ENCODE data around the gene IQCN. TPM values are rescaled to one million over a fixed set of nuclear protein-coding genes. Genes with fewer than 3 reads are reported as not detected.

Gene IQCN
- total and polyA plus RNA-seq, 2 of the 4 experiments (the other 2 are of a cell fraction), result 0.18 to 0.67 TPM

GRCh38 chr19:18208098-18208951, 65.9 kb downstream of the IQCN start:
- peak overlapping the region; percentile 83 for H2BK120ac ChIP-seq (ENCODE audit: low read depth, low read length)
- CTCF ChIA-PET, result interaction anchor here (0.6 to 1.6 kb wide), 7 partner anchors 13 to 173 kb away, joined by 3 to 5 read pairs (median 4); partner anchors contain the start of gene LSM4
- H2AK5ac ChIP-seq (ENCODE audit: low read depth, low read length), result peak overlapping the region; percentile 74
- 0 out of 2 replicates have a peak overlapping the region, but pooled peaks have one; percentile 11 for H3K56ac ChIP-seq (ENCODE audit: extremely low read depth, insufficient read depth, low read length)
- POLR2A ChIA-PET (ENCODE audit: unreplicated experiment), result interaction anchor here (0.6 to 0.8 kb wide), 3 partner anchors 11 to 181 kb away, joined by 4 to 8 read pairs (median 8); no protein-coding TSS in a partner anchor
- H3K79me1 ChIP-seq (ENCODE audit: low read depth in 1 of 2, low read length in 2 of 2), result peaks cover 1 to 27% of the 10 kb centered on the region in 2 experiments; a peak in 3 of 4 replicates
- peak overlapping the region; percentile 87 for H2AFZ ChIP-seq (replicated peaks; ENCODE audit: low read length, poor library complexity)
- peak; percentile 94 for DNase-seq
- peaks cover 1% of the 10 kb centered on the region; the same call in 1 of the 2 replicates for H4K20me1 ChIP-seq (ENCODE audit: insufficient read depth, low read length)
- in situ Hi-C loops (cut with MboI; ENCODE audit: low sequenced_read_pairs) (no loop called here), dilution Hi-C loops (cut with HindIII; ENCODE audit: low sequenced_read_pairs, unreplicated experiment) (no loop called here), intact Hi-C loops (cut with micrococcal nuclease) (loop anchor here (1.0 to 10.0 kb wide), 3 partner anchors 16 to 206 kb away; partner anchors contain the start of gene SSBP4)
- H3K4ac ChIP-seq (ENCODE audit: low read depth, low read length), result peak overlapping the region; percentile 89
- no peak overlapping the region for H3K4me3 ChIP-seq (ENCODE audit: insufficient read depth, low read depth, low read length)
- no peaks in the 10 kb centered on the region for H3K27me3 ChIP-seq (ENCODE audit: control insufficient read depth, insufficient read depth, low read length)
- H2BK15ac ChIP-seq (ENCODE audit: low read depth, low read length), result peak overlapping the region; percentile 78; the same call in 1 of the 3 replicates
- H4K8ac ChIP-seq (ENCODE audit: low read depth in 2 of 2, low read length in 2 of 2), result peak overlapping the region; percentile 72 to 77; a peak in 3 of 4 replicates
- H3K14ac ChIP-seq (replicated peaks; ENCODE audit: low read depth, low read length), result peak overlapping the region; percentile 63; the same call in 1 of the 2 replicates
- H2BK5ac ChIP-seq (ENCODE audit: low read depth, low read length, poor library complexity, severe bottlenecking), result peak overlapping the region; percentile 81
- peak overlapping the region; percentile 24 for H3K4me2 ChIP-seq (ENCODE audit: low read depth, low read length)
- peaks cover 10% of the 10 kb centered on the region for H3K4me1 ChIP-seq (ENCODE audit: control insufficient read depth, insufficient read depth, low read length)
- H3K27ac ChIP-seq (ENCODE audit: insufficient read depth, low read length), result peak overlapping the region; percentile 42
- H4K91ac ChIP-seq (ENCODE audit: insufficient read depth, low read depth, low read length), result peak overlapping the region; percentile 70
- peak overlapping the region; percentile 71; the same call in 1 of the 2 replicates for H3K23ac ChIP-seq (ENCODE audit: low read depth, low read length)
- peak; percentile 24 for ATAC-seq (ENCODE audit: low read depth)
- peak overlapping the region; percentile 30 for H3K9ac ChIP-seq (ENCODE audit: low read depth, low read length)
- WGBS, 2 experiments (ENCODE audit: extremely low coverage in 2 of 2, insufficient read length in 1 of 2), result 100% methylated on average over 1 of the region's 32 CpGs; no CpG with 5 or more reads in 1 of the 2 experiments
- no peaks in the 10 kb centered on the region for H3K9me3 ChIP-seq (ENCODE audit: control insufficient read depth, insufficient read depth, low read length)
- peak overlapping the region; percentile 65 for H4K5ac ChIP-seq (ENCODE audit: low read depth, low read length)
- peak overlapping the region; percentile 22 for H3K18ac ChIP-seq (ENCODE audit: low read depth, low read length)
- H2AK9ac ChIP-seq (replicated peaks; ENCODE audit: low read depth, low read length, poor library complexity), result peak overlapping the region; percentile 3
- no peaks in the 10 kb centered on the region; the same call in 1 of the 2 replicates for H3K36me3 ChIP-seq (ENCODE audit: control insufficient read depth, insufficient read depth, low read length)
- H2BK20ac ChIP-seq (ENCODE audit: low read depth, low read length), result peak overlapping the region; percentile 94
- TSS peak; percentile 28 for BruUV-seq (replicated peaks)
- peaks cover 11% of the 10 kb centered on the region; the same call in 1 of the 2 replicates for H3K9me1 ChIP-seq (ENCODE audit: insufficient read depth, low read length)
- TF ChIP-seq FOS (IDR thresholded peaks at IDR 0.05; ENCODE audit: low read depth, low read length), result no peak
- no peak for TF ChIP-seq NFE2L2 (IDR thresholded peaks at IDR 0.05; ENCODE audit: low read depth, low read length)
- TF ChIP-seq RCOR1 (IDR thresholded peaks at IDR 0.05; ENCODE audit: insufficient replicate concordance, low read length), result peak; percentile 61
- peak; percentile 47; the same call in 1 of the 2 replicates for TF ChIP-seq BHLHE40 (IDR thresholded peaks at IDR 0.05; ENCODE audit: low read depth, low read length)
- TF ChIP-seq MAZ (IDR thresholded peaks at IDR 0.05; ENCODE audit: borderline replicate concordance, low read depth, low read length), result peak; percentile 11; the same call in 1 of the 2 replicates
- TF ChIP-seq MAFK (IDR thresholded peaks at IDR 0.05; ENCODE audit: low read depth, low read length), result no peak
- TF ChIP-seq CEBPB (IDR thresholded peaks at IDR 0.05; ENCODE audit: low read depth, low read length), result no peak
- TF ChIP-seq USF2 (IDR thresholded peaks at IDR 0.05; ENCODE audit: low read depth, low read length), result no peak
- peak; percentile 50 for TF ChIP-seq CTCF (conservative IDR thresholded peaks at IDR 0.05; ENCODE audit: low read depth, low read length)
- peak; percentile 47 for TF ChIP-seq SMC3 (IDR thresholded peaks at IDR 0.05; ENCODE audit: low read depth, low read length)
- TF ChIP-seq CHD1 (IDR thresholded peaks at IDR 0.05; ENCODE audit: low read depth, low read length), result no peak
- TF ChIP-seq POLR2A (IDR thresholded peaks at IDR 0.05; ENCODE audit: low read depth, low read length), result peak; percentile 73
- no peak for TF ChIP-seq RFX5 (IDR thresholded peaks at IDR 0.05; ENCODE audit: low read depth, low read length)

Data from IMR-90 (cell line).